Activated T-cell treated with anti-CD3 and anti-CD28 coated beads, Interleukin-2, amount 50 U/mL, for 24 hours (primary cell): Measurements from ENCODE around the gene ENAM.

ENCODE experiments used
- DNase-seq: peaks from one replicate; pipeline ENCODE4 v3.0.0-alpha.2; 2020
- H3K27ac Mint-ChIP-seq: 2 replicates; pipeline ENCODE4 v1.8.0; 2020; ENCODE audit warnings: mild to moderate bottlenecking, mixed read lengths
- H3K27me3 Mint-ChIP-seq: 2 replicates; pipeline ENCODE4 v1.8.0; 2020; ENCODE audit warnings: mixed read lengths
- H3K36me3 Mint-ChIP-seq: 2 replicates; pipeline ENCODE4 v1.8.0; 2020; ENCODE audit warnings: low read depth, mixed read lengths
- H3K4me1 Mint-ChIP-seq: 2 replicates; pipeline ENCODE4 v1.8.0; 2020; ENCODE audit warnings: low read depth, mixed read lengths
- H3K4me3 Mint-ChIP-seq: 2 replicates; pipeline ENCODE4 v1.8.0; 2020; ENCODE audit warnings: mild to moderate bottlenecking, moderate library complexity, mixed read lengths
- H3K9me3 Mint-ChIP-seq: 2 replicates; pipeline ENCODE4 v1.8.0; 2020; ENCODE audit warnings: mixed read lengths

Gene ENAM, protein sequence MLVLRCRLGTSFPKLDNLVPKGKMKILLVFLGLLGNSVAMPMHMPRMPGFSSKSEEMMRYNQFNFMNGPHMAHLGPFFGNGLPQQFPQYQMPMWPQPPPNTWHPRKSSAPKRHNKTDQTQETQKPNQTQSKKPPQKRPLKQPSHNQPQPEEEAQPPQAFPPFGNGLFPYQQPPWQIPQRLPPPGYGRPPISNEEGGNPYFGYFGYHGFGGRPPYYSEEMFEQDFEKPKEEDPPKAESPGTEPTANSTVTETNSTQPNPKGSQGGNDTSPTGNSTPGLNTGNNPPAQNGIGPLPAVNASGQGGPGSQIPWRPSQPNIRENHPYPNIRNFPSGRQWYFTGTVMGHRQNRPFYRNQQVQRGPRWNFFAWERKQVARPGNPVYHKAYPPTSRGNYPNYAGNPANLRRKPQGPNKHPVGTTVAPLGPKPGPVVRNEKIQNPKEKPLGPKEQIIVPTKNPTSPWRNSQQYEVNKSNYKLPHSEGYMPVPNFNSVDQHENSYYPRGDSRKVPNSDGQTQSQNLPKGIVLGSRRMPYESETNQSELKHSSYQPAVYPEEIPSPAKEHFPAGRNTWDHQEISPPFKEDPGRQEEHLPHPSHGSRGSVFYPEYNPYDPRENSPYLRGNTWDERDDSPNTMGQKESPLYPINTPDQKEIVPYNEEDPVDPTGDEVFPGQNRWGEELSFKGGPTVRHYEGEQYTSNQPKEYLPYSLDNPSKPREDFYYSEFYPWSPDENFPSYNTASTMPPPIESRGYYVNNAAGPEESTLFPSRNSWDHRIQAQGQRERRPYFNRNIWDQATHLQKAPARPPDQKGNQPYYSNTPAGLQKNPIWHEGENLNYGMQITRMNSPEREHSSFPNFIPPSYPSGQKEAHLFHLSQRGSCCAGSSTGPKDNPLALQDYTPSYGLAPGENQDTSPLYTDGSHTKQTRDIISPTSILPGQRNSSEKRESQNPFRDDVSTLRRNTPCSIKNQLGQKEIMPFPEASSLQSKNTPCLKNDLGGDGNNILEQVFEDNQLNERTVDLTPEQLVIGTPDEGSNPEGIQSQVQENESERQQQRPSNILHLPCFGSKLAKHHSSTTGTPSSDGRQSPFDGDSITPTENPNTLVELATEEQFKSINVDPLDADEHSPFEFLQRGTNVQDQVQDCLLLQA

DNA sequence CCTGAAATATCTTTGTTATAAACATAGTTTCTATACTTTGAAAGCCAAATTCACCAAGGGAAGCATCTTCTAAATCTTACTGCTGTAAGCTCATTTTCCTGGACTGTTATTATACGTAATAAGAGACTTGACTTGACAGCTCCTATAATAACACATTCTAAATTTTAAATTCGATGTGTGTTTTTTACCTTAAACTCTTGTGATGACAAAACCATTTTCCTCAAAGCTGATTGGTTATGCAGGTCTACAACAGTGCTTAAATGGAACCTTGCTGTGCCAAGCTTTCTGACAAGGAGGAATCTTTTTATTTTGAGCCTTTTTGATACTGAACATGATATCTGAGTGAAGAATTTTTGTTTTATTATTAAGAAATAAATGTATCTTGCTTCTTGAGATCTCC, at the start of gene ENAM:
ENAM (plus strand) TSS at position 301 of the 400 bp plus-strand sequence. CDS start 757 bp downstream, outside the sequence.
- H3K4me1 Mint-ChIP-seq, result peaks cover 17% of the 10 kb centered on the region
- H3K9me3 Mint-ChIP-seq, result no peaks in the 10 kb centered on the region
- DNase-seq, result no peak
- H3K27me3 Mint-ChIP-seq, result peaks cover 2% of the 10 kb centered on the region
- H3K4me3 Mint-ChIP-seq, result no peak within 1 kb of the TSS
- H3K27ac Mint-ChIP-seq, result no peak within 1 kb of the TSS
- no peaks in the 10 kb centered on the region for H3K36me3 Mint-ChIP-seq

DNA sequence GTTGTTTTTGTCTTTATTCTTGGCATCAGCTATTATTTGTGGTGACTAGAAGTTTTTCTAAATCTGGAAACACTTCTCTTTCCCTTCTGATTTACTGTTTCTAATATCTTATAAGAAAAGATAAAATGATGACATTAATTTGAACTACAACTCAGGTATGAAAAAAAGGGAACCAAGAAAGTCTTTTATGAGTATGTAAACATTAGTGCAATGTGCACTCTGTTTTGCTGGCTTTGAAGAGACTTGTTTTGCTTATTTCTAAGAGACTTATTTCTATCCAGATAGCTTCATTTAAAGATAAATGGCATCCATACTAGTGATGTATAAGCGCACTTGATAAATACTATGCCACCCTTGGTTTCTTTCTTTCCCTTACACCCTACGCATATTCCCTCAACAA, 46.6 kb upstream of the ENAM start:
- Mint-ChIP-seq H3K4me3 (no peak overlapping the region), H3K9me3 (no peaks in the 10 kb centered on the region), H3K27ac (no peak overlapping the region), H3K27me3 (no peaks in the 10 kb centered on the region), H3K36me3 (no peaks in the 10 kb centered on the region), H3K4me1 (no peaks in the 10 kb centered on the region)
- no peak for DNase-seq

DNA sequence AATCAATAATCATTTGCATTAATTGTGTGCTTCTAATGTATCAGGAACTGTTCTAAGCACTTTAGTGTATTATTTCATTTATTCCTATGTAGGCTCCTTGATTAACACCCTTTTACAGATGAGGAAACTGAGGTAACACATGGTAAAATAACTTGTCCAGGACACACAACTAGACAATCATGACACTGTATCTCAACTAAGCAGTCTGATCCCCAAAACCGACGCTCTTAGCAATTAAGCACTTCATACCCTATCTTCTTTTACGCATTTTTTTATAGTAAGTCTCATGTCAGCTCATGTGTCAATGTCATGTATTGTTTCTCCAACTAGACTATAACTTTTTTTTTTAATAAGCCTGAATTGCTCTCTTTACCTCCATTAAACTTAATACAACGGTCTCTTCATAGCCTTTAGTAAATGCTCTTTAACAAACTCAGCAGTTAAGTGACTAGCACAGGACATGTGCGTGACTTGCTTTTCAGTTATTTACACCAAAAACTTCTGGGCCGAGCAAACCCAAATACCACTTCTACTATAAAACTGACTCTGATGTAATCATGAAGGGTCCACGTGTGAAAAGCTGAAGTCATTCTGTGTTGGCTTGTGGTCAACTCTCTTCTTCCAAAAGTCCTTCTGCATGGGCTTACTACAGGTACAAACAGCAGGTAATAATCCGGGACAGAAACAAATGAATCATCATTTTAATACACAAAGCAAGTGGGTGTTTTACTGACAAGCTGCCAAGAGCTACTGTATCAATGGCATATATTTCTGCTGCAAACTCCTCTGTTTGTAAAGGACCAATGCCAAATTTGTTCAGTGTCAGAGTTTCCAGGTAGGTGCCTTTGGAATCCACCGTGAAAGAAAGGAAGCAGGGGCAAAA, 44.4 kb upstream of the ENAM start:
- Mint-ChIP-seq H3K4me1 (no peaks in the 10 kb centered on the region), H3K9me3 (no peaks in the 10 kb centered on the region), H3K4me3 (no peak overlapping the region), H3K27me3 (no peaks in the 10 kb centered on the region), H3K27ac (no peak overlapping the region), H3K36me3 (no peaks in the 10 kb centered on the region)
- DNase-seq, result no peak

DNA sequence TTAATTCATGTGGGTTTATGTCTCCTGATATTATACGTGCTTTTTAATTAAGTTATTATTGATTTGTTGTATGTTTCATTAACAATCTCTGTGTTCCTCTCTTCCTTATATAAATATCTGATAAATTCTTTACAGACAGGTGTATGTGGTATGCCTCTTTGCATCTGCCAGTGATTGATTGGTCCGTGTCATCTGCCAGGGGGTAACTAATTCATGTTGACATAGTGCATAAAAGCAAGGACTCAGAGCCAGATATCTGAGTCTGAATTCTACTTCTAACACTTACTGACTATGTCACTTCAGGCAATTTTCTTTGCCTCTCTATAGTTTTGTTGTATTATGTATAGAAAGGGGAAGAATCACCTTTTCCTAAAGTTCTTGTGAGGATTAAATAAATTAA, 41.7 kb upstream of the ENAM start:
- Mint-ChIP-seq H3K4me3 (no peak overlapping the region), H3K27me3 (no peaks in the 10 kb centered on the region), H3K36me3 (no peaks in the 10 kb centered on the region), H3K27ac (no peak overlapping the region), H3K9me3 (no peaks in the 10 kb centered on the region), H3K4me1 (no peaks in the 10 kb centered on the region)
- no peak for DNase-seq

DNA sequence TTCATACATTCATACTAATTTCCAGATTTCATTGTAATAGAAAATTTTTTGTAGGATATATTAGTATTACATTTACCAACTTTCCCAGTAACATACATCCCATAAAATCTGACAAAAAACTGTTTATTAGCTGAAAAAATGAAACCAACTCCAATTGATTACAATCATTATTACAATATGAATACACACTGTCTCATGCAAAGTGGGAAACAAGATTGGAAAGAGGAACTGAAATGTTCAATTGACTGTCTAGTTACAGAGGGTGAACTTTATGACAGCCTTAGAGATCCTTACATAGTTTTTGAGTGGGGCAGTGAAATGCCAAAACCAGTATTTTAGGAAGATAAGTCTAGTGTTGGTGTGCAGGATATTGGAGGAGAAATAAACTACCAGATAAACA, 38.8 kb upstream of the ENAM start:
- DNase-seq, result no peak
- H3K27ac Mint-ChIP-seq, result no peak overlapping the region
- H3K4me3 Mint-ChIP-seq, result no peak overlapping the region
- H3K4me1 Mint-ChIP-seq, result no peaks in the 10 kb centered on the region
- H3K36me3 Mint-ChIP-seq, result no peaks in the 10 kb centered on the region
- H3K27me3 Mint-ChIP-seq, result peaks cover 4% of the 10 kb centered on the region
- no peaks in the 10 kb centered on the region for H3K9me3 Mint-ChIP-seq

DNA sequence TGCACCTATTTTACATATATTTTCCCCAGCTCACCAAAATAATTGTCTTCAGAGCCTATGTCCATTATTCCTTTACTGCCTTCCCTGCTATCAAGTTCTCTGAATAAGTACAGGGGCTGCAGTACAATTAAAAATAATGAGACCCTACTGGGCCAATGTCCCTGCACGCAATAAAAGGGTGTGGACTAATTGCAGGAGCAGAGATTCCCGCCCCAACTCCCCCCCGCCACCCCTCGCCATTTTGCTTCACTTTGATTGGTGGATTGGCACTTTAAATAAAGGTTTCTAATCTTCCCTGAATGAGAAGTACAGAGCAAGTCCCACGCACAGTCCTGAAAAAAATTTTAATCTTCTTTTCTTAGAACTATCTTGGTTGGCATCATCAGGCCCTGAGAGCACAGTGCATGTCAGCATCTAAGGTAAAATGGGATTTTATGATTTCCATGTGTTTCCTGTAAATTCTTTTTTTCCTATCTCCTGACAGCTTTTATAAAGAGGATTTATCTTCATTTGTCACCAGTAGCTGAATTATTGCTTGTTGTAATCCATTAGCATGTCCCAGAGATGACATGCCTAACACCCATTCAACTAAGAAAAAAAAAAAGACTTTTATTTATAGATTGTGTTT, 36.5 kb upstream of the ENAM start, which contains the start of gene AMBN:
AMBN (plus strand) TSS at position 302 of the 628 bp plus-strand sequence; CDS start at position 405, 103 bp downstream.
- H3K27me3 Mint-ChIP-seq, result peaks cover 10% of the 10 kb centered on the region
- no peaks in the 10 kb centered on the region for H3K4me1 Mint-ChIP-seq
- H3K4me3 Mint-ChIP-seq, result no peak within 1 kb of the TSS
- no peak for DNase-seq
- no peaks in the 10 kb centered on the region for H3K9me3 Mint-ChIP-seq
- no peak within 1 kb of the TSS for H3K27ac Mint-ChIP-seq
- H3K36me3 Mint-ChIP-seq, result no peaks in the 10 kb centered on the region

DNA sequence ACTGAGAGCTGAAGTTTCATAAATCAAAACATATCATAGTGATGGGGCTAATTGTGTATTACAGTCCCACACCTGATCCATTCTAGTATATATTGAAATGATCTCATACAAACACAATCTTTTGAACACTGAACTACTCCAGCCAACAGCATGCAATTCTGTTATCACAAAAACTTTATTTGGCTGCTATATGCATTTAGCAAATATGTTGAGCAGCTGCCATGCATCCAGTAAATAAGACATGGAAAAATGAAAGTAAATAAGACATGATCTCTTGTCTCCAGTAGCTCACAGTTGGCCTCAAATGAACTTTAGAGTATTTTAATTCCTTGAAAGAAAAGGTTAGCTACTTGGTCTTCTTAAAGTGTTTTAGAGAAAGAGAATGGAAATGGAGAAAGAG, 34.3 kb upstream of the ENAM start:
- Mint-ChIP-seq H3K4me1 (no peaks in the 10 kb centered on the region), H3K36me3 (no peaks in the 10 kb centered on the region), H3K4me3 (no peak overlapping the region), H3K9me3 (no peaks in the 10 kb centered on the region), H3K27ac (no peak overlapping the region), H3K27me3 (peaks cover 10% of the 10 kb centered on the region)
- no peak for DNase-seq

DNA sequence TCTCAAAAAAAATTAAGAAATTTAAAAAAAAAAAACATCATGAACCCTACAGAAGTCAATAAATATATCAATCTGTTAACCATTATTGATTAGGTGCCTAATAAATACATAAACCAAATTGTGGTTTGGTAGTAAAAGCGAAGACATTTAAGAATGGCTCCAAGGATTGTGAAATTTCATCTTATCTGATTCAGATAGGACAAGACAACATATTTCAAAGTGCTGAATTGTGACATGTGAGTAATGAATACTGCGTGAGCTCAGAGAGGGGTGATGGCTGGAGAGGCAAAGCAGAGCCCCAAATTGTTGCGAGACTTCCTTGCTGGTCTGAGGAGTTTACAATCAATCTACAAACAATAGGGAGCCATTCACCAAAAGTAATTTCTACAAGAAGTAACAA, 28.2 kb upstream of the ENAM start:
- Mint-ChIP-seq H3K4me1 (no peaks in the 10 kb centered on the region), H3K36me3 (no peaks in the 10 kb centered on the region), H3K27me3 (peaks cover 3% of the 10 kb centered on the region), H3K4me3 (no peak overlapping the region), H3K27ac (no peak overlapping the region), H3K9me3 (no peaks in the 10 kb centered on the region)
- DNase-seq, result no peak

DNA sequence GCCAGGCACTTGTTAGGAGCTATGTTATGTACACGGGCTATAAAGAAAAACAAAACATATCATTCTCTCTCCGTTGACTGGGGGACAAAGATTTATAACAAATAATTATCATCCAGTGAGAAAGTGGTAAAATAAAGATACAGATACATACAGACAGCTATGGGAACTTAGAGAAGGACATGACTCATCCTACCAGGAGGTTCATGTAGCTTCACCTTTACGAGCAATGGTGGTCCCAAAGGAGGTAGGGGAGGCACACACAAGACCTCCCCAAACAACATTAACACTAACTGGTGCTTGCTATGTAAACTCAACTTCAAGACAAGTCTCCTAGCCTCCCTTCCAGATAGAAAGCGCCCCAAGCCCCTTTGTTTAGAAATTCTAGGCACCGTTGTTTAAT, 27.6 kb upstream of the ENAM start:
- H3K27ac Mint-ChIP-seq, result no peak overlapping the region
- H3K4me3 Mint-ChIP-seq, result no peak overlapping the region
- peaks cover 3% of the 10 kb centered on the region for H3K27me3 Mint-ChIP-seq
- no peaks in the 10 kb centered on the region for H3K9me3 Mint-ChIP-seq
- no peak for DNase-seq
- no peaks in the 10 kb centered on the region for H3K4me1 Mint-ChIP-seq
- H3K36me3 Mint-ChIP-seq, result no peaks in the 10 kb centered on the region

DNA sequence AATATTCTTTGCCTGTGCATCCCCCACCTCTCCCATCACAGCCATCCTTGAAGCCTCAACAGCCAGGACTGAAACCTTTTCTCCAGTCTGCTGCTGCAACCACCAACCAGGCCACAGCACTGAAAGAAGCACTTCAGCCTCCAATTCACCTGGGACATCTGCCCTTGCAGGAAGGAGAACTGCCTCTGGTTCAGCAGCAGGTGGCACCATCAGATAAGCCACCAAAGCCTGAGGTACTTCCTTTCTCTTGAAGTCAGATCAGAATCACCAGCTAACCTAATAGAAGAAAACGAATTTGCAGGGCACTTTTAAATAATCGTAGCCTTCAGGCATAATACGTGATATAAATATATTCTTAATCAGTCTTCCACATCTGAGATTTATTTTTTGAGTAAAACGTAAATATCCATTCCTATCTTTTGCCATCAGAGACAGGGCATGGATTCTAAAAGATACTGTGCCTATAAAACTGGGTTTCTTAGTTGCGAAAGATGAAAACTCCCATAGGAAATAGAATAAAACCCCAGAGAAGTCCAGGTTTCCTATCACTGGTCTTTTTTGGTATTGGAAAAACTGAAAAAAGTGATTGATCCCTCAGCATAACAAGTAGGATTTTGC, 27.0 kb upstream of the ENAM start:
- H3K27me3 Mint-ChIP-seq, result peaks cover 3% of the 10 kb centered on the region
- H3K4me3 Mint-ChIP-seq, result no peak overlapping the region
- peak; percentile 63 for DNase-seq
- H3K27ac Mint-ChIP-seq, result no peak overlapping the region
- H3K9me3 Mint-ChIP-seq, result no peaks in the 10 kb centered on the region
- no peaks in the 10 kb centered on the region for H3K4me1 Mint-ChIP-seq
- H3K36me3 Mint-ChIP-seq, result no peaks in the 10 kb centered on the region

DNA sequence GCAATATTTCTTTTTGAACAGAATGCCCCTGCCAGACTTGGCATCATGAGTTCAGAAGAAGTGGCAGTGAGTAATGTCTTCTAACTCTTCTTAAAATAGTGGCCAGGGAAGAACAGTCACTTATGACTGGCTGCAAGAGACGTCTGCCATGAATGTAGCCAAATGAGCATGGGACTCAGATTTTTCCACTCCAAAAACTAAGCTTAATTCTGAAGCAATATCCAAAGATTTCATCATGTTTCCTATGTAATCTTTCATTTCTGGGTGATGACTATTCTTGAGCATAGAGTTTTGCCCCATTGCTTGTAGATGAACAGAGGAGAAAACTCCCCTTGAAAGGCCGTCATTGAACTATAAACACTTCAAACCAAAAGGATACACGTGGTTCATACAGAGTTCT, 24.7 kb upstream of the ENAM start:
- Mint-ChIP-seq H3K36me3 (no peaks in the 10 kb centered on the region), H3K27ac (no peak overlapping the region), H3K4me1 (no peaks in the 10 kb centered on the region), H3K9me3 (no peaks in the 10 kb centered on the region), H3K4me3 (no peak overlapping the region), H3K27me3 (peaks cover 10% of the 10 kb centered on the region)
- no peak for DNase-seq

DNA sequence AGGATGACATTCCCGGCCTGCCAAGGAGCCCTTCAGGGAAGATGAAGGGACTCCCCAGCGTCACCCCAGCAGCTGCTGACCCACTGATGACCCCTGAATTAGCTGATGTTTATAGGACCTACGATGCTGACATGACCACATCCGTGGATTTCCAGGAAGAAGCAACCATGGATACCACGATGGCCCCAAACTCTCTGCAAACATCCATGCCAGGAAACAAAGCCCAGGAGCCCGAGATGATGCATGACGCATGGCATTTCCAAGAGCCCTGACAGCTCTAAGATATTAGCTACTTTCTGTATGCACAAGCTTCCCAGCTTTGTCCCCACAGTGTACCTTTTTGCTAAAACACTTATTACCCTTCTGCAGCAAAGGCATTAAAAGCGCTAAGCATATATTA, 22.1 kb upstream of the ENAM start:
- peaks cover 16% of the 10 kb centered on the region for H3K27me3 Mint-ChIP-seq
- H3K36me3 Mint-ChIP-seq, result no peaks in the 10 kb centered on the region
- DNase-seq, result no peak
- H3K4me3 Mint-ChIP-seq, result no peak overlapping the region
- H3K27ac Mint-ChIP-seq, result no peak overlapping the region
- no peaks in the 10 kb centered on the region for H3K9me3 Mint-ChIP-seq
- H3K4me1 Mint-ChIP-seq, result no peaks in the 10 kb centered on the region

DNA sequence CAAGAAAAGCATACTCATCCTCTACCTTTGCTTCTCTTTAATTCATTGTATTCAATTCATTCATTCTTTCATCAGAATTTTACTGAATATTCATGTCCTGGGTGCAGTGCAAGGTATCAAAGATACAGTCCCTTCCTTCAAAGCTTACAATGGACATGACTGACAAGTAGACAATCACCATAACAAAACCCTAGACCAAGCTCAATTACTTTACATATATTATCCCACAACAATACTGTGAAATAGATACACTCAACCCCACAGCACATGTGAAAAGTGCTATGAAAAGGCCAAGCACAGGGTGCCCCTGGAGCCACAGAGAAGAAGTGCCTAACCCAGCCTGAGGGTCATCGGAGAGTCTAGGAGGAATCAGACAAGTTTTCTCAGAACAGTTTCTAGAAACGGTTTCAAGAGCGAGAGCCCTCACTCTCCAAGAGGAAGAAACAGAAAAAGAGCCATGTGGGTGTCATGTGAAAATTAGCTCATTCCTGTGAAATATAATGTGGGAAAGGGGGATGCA, 21.1 kb upstream of the ENAM start:
- H3K27ac Mint-ChIP-seq, result no peak overlapping the region

More for the DNA sequence above, 21.1 kb upstream of the ENAM start:
- Mint-ChIP-seq H3K4me3 (no peak overlapping the region), H3K9me3 (no peaks in the 10 kb centered on the region), H3K27me3 (peaks cover 21% of the 10 kb centered on the region), H3K4me1 (no peaks in the 10 kb centered on the region), H3K36me3 (no peaks in the 10 kb centered on the region)
- no peak for DNase-seq
